Measurements from ENCODE around the gene EMILIN3. TPM values are rescaled to one million over a fixed set of nuclear protein-coding genes. Genes with fewer than 3 reads are reported as not detected.

Gene EMILIN3
- total RNA-seq, 1 experiment from 2014 or later = 5.9 TPM

DNA sequence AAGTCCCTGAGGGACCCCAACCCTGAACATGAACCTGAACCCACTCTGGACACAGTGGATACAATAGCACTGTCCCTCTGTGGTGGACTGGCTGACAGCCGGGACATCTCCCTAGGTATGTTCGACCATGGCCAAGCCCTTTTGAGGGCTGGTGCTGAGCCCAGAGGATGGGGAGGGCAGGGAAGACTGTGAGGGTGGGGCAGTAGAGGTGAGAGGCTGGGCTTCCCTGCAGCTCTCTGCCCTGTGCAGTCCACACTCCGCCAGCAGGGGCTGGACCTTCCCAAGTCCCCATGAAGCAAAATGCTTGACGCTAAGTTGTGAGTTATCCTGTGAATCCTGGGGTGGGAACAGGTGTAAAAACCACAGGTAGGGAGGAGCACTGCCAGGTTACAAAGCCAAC lies 14.5 kb downstream of the EMILIN3 start:
- Mint-ChIP-seq H3K9me3 (no peaks in the 10 kb centered on the region; a peak in 1 of 5 replicates), H3K4me1 (peaks cover 3% of the 10 kb centered on the region in 2 experiments; a peak in 3 of 4 replicates), H3K36me3 (ENCODE audit: insufficient read depth in 1 of 3, low read depth in 3 of 3) (peaks cover 0 to 4% (median 0%) of the 10 kb centered on the region in 3 experiments; a peak in 3 of 7 replicates), H3K27me3 (ENCODE audit: low read depth) (no peaks in the 10 kb centered on the region), H3K4me3 (no peak overlapping the region), H3K27ac (peak overlapping the region in 1 of 3 experiments; percentile 76; a peak in 1 of 7 replicates)
- TF ChIP-seq, protein P1, sequence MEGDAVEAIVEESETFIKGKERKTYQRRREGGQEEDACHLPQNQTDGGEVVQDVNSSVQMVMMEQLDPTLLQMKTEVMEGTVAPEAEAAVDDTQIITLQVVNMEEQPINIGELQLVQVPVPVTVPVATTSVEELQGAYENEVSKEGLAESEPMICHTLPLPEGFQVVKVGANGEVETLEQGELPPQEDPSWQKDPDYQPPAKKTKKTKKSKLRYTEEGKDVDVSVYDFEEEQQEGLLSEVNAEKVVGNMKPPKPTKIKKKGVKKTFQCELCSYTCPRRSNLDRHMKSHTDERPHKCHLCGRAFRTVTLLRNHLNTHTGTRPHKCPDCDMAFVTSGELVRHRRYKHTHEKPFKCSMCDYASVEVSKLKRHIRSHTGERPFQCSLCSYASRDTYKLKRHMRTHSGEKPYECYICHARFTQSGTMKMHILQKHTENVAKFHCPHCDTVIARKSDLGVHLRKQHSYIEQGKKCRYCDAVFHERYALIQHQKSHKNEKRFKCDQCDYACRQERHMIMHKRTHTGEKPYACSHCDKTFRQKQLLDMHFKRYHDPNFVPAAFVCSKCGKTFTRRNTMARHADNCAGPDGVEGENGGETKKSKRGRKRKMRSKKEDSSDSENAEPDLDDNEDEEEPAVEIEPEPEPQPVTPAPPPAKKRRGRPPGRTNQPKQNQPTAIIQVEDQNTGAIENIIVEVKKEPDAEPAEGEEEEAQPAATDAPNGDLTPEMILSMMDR (conservative IDR thresholded peaks at IDR 0.05) = peak; percentile 48; the same call in 2 of the 3 replicates
- no peak overlapping the region for H3K27ac ChIP-seq (ENCODE audit: insufficient read length, low read depth, low read length)
- no peak overlapping the region for H2AFZ ChIP-seq (ENCODE audit: low read length)
- no peaks in the 10 kb centered on the region for H4K20me1 ChIP-seq (ENCODE audit: control insufficient read depth, insufficient read depth, insufficient read length)
- H3K79me1 ChIP-seq (ENCODE audit: insufficient read depth, low read depth, low read length, poor library complexity, severe bottlenecking) = no peaks in the 10 kb centered on the region
- no peak overlapping the region for H2BK15ac ChIP-seq (ENCODE audit: low read depth, low read length)
- no peak overlapping the region for H3K4ac ChIP-seq (ENCODE audit: low read depth, low read length)
- H2AK5ac ChIP-seq (ENCODE audit: insufficient read length, low read length) = no peak overlapping the region
- no peak overlapping the region for H3K18ac ChIP-seq (ENCODE audit: insufficient read length, low read depth, low read length)
- no peak overlapping the region for H3K23ac ChIP-seq (ENCODE audit: insufficient read length, low read depth, low read length)
- H3K9me3 ChIP-seq (ENCODE audit: control insufficient read depth, low read depth, low read length) = no peaks in the 10 kb centered on the region
- no peak overlapping the region for H4K91ac ChIP-seq (ENCODE audit: insufficient read length, low read depth, low read length)
- WGBS (ENCODE audit: extremely low coverage, insufficient read length, low lambda C conversion rate) = no CpG with 5 or more reads among the region's 4 CpGs
- no peaks in the 10 kb centered on the region for H3K4me1 ChIP-seq (ENCODE audit: insufficient read depth, low read length)
- H4K5ac ChIP-seq (ENCODE audit: insufficient read length, low read depth, low read length) = no peak overlapping the region
- no peak overlapping the region for H3K9ac ChIP-seq (ENCODE audit: extremely low read depth, insufficient read length, low read length)
- H3K23me2 ChIP-seq (ENCODE audit: insufficient read length, low read depth, low read length, poor library complexity, severe bottlenecking) = no peaks in the 10 kb centered on the region
- H2BK20ac ChIP-seq (ENCODE audit: low read depth, low read length, poor library complexity, severe bottlenecking) = no peak overlapping the region
- H3K79me2 ChIP-seq (ENCODE audit: insufficient read depth, low read length) = no peaks in the 10 kb centered on the region
- H3K14ac ChIP-seq (ENCODE audit: insufficient read depth, low read length) = no peak overlapping the region
- H2BK5ac ChIP-seq (ENCODE audit: insufficient read length, low read length) = no peak overlapping the region
- H4K8ac ChIP-seq (replicated peaks; ENCODE audit: insufficient read length, low read depth, low read length) = no peak overlapping the region
- no peak overlapping the region for H3K56ac ChIP-seq (ENCODE audit: insufficient read length, low read depth, low read length)
- no peak overlapping the region for H2BK120ac ChIP-seq (ENCODE audit: low read depth, low read length, poor library complexity, severe bottlenecking)
- H2BK12ac ChIP-seq (ENCODE audit: insufficient read length, low read depth, low read length) = no peak overlapping the region
- DNase-seq = peak; percentile 47
- no peak overlapping the region for H3K4me2 ChIP-seq (ENCODE audit: insufficient read depth, insufficient read length, low read length)
- H3K27me3 ChIP-seq (ENCODE audit: insufficient read depth, low read length) = no peaks in the 10 kb centered on the region
- no peak overlapping the region for H3T11ph ChIP-seq (ENCODE audit: low read length)
